ENCODE results near the gene ZNF286A.
"Not testable (repeated sequence)": the region's sequence is repeated elsewhere in the genome, so short reads cannot be mapped to it uniquely, and the experiment has no call there.

Gene ZNF286A

DNA sequence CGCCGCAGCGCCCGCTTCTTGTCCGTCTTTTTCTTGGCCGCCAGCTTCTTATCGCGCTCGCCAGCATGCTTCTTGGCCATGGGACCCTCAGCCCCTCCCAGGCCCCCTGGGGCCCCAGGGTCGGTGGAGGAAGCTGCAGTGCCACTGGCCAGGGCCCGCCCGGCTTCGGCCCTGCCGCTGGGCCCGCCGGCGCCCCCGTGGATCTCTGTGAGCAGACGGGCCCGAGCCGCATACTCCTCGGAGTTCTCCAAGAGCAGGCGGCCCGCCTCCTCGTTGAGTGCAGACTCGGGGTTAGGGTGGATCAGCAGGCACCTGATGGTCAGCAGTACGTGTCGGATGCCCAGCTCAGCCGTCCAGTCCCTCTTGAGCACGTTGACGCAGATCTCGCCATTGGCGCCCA, 4.7 kb downstream of the ZNF286A start:
- not testable (repeated sequence) for DNase-seq

DNA sequence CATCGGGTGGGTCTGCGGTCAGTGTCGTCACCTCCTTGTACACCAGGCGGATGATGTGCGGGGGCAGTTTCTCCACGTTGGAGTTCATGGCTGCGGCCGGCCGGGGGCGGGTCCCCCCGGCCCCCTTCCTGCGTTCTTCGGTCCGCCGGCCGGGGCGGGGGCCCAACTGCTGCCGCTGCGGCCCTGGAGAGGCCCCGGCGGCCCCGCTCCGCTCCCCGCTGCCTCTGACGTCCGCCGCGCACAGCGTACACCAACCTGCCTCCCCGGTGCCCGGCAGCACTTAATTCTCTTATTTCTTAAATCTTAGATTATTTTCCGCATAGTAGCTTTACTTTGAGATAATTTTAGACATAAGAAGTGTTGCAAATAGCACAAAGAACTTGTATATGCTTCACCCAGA, 5.3 kb downstream of the ZNF286A start:
- not testable (repeated sequence) for DNase-seq

DNA sequence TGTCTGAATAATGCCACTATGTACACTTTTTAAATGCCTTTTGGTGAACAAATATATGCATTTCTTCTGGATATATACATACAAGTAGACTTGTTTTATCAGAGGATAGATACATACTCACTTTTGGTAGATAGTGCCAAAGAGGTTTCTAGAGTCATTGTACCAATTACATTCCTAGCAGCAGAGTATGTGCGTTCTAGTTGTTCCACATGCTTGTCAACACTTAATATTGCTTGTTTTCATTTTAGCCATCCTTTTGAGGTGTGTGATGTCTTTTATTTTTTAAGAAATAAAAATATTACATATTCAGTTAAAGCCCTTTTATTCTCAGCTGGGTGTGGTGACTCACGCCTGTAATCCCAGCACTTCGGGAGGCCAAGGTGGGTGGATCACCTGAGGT, 9.3 kb downstream of the ZNF286A start:
- not testable (repeated sequence) for DNase-seq

DNA sequence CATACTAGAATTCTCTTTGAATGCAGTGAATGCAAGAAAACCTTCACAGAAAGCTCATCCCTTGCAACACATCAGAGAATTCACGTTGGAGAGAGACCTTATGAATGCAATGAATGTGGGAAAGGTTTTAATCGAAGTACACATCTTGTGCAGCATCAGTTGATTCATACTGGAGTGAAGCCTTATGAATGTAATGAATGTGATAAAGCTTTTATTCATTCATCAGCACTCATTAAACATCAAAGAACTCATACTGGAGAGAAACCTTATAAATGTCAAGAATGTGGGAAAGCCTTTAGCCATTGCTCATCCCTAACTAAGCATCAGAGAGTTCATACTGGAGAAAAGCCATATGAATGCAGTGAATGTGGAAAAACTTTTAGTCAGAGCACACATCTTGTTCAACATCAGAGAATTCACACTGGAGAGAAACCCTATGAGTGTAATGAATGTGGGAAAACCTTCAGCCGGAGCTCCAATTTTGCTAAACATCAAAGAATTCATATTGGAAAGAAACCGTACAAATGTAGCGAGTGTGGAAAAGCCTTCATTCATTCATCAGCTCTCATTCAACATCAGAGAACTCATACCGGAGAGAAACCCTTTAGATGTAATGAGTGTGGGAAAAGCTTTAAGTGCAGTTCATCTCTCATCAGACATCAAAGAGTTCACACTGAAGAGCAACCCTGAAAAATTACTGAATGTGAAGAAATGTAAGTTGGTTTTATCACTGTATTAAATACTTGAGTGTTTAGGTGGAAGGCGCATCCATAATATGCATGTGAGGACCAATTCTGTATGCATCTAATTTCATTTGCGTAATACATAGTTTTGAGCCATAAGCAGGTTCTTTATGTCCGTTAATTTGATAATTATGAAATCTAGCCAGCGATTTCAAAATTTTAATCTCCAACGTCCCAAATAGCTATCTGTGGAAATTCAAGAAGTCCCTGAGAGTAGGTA, 17.3 kb downstream of the ZNF286A start:
- not testable (repeated sequence) for DNase-seq

DNA sequence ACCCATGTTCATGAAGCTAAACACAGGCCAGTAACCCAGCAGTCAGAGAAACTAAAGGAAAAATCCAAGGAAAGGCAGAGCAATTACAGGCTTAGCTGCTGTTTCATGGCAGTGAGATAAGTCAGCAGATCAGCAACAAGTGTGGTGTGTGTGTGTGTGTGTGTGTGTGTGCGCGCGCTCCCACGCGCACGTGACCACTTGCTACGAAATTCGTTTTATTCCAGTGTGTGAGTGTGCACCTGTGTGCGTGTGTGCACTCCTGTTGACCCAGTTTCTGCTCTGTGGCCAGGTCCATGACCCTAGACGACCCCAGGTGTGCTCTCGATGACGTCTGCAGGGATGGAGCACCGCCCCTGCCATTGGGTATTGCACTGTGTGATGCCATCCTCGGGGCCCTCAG, 31.0 kb downstream of the ZNF286A start:
- DNase-seq: not testable (repeated sequence)

DNA sequence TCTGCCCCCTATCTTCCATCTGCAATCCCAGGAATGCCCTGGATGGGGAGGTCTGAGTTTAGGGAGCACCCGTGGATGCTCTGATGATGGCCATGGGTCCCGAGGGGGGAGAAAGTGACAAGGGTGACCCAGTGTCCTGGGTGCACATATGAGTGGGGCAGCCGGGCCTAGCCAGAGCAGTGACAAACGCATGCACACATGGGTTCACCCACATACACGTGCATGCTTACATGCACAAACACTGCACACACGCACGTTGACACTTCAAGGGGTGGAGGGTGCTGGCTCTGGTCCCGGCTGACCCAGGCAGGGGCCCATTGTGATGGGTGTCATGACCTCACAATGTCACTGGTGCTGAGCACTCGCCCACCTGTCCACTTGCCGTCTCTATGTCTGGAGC, 32.3 kb downstream of the ZNF286A start, which contains the start of gene TBC1D26:
TBC1D26 (plus strand) TSS at position 384 of the 400 bp plus-strand sequence. CDS start 3,066 bp downstream, outside the sequence.
- DNase-seq: not testable (repeated sequence)

DNA sequence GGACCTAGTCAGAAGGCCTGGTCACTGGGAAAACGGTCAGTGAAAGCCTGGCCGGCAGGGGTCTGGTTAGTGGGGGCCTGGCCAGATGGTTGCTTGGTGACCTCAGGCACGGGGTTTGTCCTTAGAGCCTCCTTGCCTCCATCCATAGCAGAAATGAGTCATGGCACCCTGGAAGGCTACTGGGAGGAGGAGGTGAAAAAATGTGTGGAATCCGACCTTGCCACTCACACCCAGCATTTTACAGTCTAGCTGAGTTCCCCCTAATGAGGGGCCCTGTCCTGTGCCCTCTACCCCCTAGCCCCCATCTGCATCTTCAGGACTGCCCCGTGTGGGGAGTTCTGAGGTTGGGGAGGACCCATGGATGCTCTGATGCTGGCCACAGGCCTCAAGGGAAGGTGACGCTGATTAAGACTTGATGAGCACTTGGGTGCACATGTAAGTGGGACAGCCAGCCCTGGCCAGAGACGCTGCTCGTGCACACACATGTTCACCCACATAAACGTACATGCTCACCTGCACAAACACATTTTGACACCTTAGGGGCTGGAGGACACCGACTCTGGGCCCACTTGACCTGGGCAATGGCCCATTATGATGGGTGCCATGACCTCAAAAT, 33.7 kb downstream of the ZNF286A start:
- DNase-seq: not testable (repeated sequence)

DNA sequence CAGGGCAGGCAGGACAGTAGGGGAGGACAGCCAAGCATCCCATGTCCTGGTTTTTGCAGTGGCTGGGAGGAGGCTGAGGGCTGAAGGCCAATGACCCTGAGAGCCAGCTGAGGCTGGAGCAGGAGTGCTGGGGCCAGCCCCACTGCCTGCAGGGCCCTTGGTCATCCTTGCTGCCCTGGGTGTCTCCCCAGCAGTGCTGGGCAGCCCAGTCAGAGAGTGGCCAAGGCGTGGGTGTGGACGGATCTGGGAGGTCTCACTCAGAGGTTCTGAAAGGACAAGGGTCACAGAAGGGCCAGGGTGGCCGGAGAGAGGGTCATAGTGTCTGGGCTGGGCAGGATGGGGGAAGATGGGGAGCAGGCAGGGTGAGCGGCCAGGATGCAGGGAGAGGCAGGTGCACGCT, 37.0 kb downstream of the ZNF286A start:
- not testable (repeated sequence) for DNase-seq

DNA sequence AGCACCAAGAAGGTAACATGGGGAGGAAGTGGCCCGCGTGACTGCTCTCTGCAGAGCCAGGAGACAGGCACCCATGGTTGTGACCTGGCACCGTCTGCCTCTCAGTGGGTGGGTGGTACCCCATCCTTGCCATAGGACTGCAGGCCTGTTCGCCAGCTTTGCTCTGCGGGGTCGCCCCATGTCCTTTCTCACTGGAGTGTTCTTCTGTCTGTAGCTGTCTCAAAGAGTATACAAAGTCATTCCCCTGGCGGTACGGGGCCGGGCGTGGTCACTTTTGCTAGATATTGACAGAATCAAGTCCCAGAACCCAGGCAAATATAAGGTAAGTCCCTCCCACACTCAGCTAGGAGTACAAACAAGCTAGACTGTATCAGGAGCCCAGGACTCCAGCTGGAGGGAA, 38.5 kb downstream of the ZNF286A start:
- no peak for DNase-seq

DNA sequence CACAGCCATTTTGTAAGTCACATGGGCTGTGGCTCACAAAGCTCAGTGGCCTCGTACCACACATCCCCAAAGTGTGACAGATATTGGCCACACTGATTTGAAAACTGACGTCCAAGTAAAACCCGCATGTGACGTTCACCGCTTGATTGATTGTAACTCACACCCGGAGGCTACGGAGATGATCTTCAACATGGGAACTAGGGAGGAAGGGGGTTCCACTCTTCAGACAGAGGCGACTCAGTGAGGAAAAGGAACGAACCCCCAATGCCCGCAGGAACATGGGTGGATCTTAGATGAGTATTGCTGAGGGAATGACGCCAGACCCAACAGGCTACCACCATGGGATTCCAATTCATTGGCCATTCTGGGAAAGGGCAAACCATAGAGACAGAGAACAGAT, 39.7 kb downstream of the ZNF286A start:
- not testable (repeated sequence) for DNase-seq

DNA sequence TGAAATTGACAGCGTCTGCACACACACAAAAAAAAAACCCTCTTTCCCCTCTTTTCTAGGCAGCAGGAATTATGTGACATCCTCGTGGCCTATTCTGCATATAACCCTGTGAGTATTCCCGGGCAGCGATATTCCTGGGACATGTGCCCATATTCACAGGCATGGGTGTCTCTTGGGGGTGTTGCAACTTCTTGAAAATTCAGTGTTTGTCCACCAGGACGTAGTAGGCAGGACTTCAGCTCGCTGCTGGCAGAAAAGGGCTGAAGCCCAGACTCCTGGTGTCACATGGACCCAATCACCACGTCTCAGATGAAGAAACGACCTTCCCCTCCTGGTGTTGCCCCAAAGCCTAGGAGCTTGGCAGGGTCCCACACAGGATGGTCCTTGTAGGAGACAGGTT, 40.5 kb downstream of the ZNF286A start:
- not testable (repeated sequence) for DNase-seq

DNA sequence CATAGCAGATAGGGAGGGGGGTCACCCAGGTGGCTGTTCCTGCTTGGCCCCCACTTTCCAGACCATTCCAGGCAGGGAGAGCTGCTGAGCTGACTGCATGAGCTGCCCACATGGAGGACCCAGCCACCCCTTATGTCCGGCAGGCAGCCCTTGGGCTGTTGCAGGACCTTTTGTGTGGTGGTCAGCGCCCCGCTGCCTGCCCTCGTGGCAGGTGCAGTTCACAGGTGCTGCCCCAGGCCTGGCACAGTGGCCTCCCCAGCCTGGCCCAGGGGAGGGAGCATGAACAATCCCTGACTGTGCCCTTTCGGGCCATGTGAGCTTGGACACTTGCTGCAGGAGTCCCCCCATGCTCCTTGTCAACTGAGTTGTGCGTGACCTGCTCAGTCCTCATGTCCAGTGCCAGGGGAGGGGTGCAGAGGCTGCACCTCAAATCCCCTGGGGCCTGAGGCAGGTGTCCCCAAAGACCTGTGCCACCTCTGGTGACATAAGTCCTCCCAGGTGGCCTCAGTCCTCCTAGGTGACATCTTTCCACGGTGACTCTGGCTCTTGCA, 41.1 kb downstream of the ZNF286A start:
- no peak for DNase-seq

DNA sequence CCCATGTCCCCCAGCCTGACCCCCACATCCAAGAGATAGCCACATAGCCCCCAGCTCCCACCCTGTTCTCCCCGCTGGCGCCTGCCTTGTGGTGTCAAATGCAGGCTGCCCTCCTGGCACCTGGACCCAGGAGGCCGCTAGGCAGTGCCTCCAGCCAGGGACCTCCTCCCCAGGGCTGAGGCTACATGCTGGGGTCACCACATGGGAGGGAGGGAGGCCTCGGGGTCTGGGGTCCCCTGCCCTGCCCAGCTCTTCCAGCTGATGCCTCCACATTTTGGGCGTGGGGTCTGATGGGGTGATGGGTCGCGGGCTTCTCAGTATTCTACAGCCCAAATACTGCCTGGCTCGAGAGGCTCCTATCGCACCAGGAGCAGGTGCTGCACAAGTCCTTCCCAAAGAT, 42.1 kb downstream of the ZNF286A start:
- no peak for DNase-seq

DNA sequence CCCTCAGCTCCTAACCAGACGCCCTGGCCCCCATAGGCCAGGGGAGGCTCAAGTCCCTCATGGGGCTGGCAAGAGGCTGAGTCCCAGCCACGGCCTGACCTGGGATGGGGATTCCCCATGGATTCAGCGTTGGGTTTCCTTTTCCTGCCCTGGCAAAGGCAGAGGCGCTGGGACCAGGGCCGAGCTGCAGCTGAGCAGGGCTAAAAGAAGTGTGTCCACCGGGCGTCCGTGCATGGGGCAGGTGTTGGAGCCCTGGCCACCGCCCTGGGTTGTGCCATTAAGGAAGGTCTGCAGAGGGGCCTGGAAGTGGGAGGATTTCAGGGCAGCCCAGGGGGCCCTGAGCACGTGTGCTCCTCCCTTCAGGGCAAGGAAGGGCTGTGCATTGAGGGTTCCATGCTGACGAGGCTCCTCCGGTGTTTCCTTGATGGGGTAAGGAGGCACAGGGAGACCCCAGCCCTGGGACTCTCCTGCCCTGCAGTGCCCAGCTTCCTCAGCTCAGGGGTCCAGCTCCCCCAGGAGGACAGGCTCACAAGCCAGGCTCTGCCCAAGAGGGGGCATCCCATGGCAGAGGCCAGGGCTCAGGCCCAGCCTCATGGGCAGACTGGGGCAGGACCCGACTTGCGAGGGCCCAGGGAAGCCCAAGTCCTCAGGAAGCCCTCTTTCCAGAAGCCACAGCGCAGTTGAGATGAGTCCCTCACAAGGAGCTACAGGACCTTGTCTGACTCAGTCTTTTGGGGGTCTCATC, 42.7 kb downstream of the ZNF286A start:
- no peak for DNase-seq

DNA sequence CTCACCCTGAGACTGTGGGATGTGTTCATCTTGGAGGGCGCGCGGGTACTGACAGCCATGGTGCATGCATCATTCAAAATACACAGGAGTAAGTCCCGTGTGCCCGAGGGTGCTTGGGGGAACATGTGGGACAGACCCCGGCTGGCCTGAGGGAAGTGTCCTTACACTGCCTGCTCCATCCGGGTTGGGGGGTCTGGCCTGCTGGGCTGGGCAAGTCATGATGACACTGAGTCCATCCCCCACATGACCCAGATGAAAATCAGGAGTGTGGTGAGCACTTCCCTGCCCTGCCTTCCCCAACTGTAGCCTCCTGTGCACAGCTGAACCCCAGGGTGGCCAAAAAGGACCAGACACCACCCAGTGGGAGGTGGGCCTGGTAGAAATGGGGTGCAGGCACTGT, 43.4 kb downstream of the ZNF286A start:
- no peak for DNase-seq

DNA sequence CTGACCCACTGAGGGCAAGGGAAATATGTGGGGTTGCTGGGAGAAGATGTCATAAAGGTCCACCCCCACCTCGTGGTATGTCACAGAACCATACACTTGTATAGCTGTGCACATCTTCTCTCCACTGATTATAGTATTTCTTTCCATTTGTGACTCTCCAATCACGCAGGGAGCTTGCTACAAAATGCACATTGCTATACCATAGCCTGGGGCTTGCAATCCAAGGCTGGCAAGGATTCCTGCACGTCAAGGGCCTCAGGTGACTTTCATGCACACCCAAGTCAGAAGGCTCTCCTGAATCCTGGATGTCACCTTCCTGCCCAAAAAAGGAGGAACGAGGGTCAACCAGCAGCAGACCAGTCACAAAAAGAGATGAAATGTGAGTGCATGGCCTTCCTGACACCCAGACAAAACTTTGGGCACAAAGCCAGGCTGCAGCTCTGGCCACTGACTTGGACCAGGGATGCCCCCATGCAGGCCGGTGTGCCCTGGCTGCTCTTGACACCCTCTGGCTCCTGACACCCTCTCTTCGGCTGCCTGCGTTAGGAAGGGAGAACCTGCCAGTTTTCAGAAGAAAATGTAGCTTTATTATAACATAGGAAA, 44.6 kb downstream of the ZNF286A start:
- no peak for DNase-seq

DNA sequence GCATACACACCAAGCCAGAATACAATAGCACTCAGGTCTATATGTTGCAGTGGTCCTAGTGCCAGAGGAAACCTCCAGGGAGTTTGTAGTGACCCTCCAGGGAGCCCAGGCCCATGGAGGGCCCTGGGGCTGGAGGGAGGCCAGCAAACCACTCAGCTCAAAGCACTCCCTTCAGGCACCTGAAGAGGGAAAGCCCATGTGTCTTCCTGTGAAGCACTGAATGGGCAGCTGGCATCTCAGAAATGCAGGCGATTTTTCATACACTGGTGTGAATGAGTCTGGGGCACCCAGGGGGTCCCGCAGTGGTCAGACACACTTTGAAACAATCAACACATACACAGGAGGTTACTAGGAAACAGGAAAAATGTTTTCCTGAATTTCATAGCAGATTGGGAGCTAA, 45.3 kb downstream of the ZNF286A start:
- no peak for DNase-seq

DNA sequence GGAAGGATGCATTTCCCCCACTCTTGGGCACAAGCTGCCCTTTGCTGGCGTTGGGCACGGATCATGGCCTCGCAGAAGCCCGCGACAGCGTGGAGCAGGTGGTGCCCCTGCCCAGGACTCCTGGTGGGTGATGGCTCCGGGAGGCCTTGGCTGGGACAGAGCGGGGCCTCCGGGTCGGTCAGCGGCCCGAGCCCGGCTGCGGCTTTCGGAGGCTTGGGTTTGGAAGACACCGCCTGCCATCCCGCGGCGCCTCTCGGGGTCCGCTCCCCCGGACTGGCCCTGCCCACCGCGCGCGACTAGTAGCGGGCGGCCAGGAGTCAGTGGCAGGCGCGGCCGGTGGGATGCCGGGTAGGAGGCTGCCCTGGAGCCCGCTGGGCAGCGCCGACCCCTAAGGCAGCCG, 49.9 kb downstream of the ZNF286A start:
- DNase-seq: not testable (repeated sequence)

DNA sequence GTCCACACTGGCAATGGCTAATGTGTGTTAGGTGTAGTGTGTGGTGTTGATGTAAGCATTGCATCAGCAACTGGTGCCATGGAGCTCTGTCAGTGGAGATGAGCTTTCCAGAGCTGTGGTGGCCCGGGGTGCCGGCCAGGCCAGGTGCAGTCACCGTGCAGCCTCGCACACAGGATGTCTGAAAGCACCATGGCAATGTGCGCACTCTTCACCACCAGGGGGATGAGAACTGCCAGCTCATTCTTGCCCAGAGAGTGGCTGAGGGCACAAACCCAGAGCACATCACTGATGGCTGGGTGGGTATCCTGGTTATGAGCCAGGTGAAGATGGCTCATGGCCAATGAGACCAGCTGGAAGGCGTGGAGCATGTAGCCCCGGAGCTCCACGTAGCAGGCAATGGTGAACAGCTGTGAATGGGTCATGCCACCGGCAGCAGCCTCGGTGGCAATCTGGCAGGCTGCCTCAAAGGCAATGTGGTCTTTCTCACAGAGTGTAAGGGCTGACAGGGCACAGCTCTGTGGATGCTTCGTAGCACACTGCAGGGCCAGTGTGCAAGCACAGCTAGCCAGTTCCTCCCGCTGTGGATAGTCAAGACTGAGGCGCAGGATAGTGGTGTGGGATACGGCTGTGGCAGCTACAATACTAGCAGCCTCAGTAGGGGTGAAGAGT, 69.4 kb downstream of the ZNF286A start:
- not testable (repeated sequence) for DNase-seq

Measured in stimulated activated CD4-positive, alpha-beta T cell treated with anti-CD3 and anti-CD28 coated beads, Interleukin-4, amount 100 ng/mL, for 1 hour (primary cell).